SK-N-MC (cell line): ENCODE data around the gene CLEC2A.

ENCODE experiments used
- EZH2 ChIP-seq: fragments of 200-600 bp; sonication (generic); IDR thresholded peaks from one replicate; pipeline ENCODE4 v1.6.1; 2017; ENCODE audit warnings: antibody characterized with exemption
- FOXP2 ChIP-seq: optimal IDR thresholded peaks from 2 replicates; pipeline ENCODE3; 2011; ENCODE audit warnings: mild to moderate bottlenecking, moderate library complexity; ENCODE audit not compliant: insufficient read depth; ENCODE audit errors: extremely low read length, control extremely low read depth
- POLR2AphosphoS5 ChIP-seq: IDR thresholded peaks from 2 replicates; pipeline ENCODE4 v1.6.1; 2012; ENCODE audit warnings: mild to moderate bottlenecking, low read depth, low read length, borderline replicate concordance

GRCh38 chr12:9969673-9970072, 37.5 kb upstream of the CLEC2A start:
- TF ChIP-seq EZH2: no peak
- no peak for TF ChIP-seq POLR2AphosphoS5
- TF ChIP-seq FOXP2: no peak
